Measurements from ENCODE around the gene PAK5. TPM values are rescaled to one million over a fixed set of nuclear protein-coding genes. Genes with fewer than 3 reads are reported as not detected.

Gene PAK5
- total and polyA plus RNA-seq, 4 donors, result 0.08 to 0.63 (median 0.26) TPM

DNA sequence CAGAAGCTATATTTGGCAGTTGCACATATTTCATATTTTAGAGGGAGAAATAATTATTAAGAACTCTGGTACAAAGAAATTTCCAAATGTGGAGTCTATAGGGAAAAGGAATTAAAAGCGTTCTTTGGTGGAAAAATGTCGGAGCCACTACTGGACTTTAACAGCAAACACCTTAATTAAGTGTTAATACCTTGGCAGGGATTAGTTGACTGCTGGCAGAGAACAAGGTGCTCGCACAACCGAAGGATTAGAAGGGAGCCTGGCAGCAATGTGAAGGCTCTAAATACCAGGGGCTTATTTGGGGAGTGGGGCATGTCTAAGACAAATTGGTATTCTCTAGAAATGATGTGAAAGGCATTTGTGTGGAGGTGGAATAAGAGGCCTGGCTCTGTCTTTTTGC lies 98.9 kb downstream of the PAK5 start:
- intact Hi-C loops (cut with DNase I), result no loop called here

DNA sequence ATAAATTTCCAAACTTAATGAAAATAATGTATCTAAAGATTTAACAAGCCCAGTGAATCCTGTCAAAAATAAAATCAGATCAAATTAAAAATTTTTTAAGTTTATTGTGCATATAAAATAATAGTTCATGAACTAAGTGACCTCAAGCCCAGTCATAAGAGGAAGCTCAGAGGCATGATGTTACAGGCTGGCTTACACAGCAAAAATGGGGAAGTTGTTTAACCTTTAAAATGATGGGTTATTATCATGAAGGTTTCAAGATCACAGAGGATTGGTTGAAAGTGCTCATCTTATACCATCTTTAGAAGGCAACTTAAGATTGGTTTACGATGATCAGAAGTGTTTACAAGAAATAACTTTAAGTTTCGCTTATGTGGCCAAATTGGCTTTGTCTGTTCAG lies 102.5 kb downstream of the PAK5 start:
- H3K36me3 ChIP-seq (ENCODE audit: control insufficient read depth in 1 of 2, insufficient read depth in 2 of 2, low read length in 1 of 2), result no peaks in the 10 kb centered on the region
- 86 to 91% methylated on average over 2 of the region's 2 CpGs for WGBS, 2 donors
- intact Hi-C loops (cut with DNase I), result no loop called here

More for the DNA sequence above, 98.9 kb downstream of the PAK5 start:
- 62 to 70% methylated on average over 4 of the region's 4 CpGs for WGBS, 2 donors
- peaks cover 2% of the 10 kb centered on the region for H3K9me3 ChIP-seq (ENCODE audit: control insufficient read depth, low read length)
- no peak for DNase-seq
- H3K36me3 ChIP-seq (ENCODE audit: control insufficient read depth in 1 of 2, insufficient read depth in 2 of 2, low read length in 1 of 2), result no peaks in the 10 kb centered on the region
- H3K27me3 ChIP-seq (ENCODE audit: control insufficient read depth in 1 of 2, insufficient read depth in 2 of 2, low read length in 1 of 2), result no peaks in the 10 kb centered on the region
- no peak for ATAC-seq (ENCODE audit: low FRiP score)
- H3K4me1 ChIP-seq (ENCODE audit: control insufficient read depth in 1 of 2, insufficient read depth in 2 of 2, low read length in 2 of 2), result no peaks in the 10 kb centered on the region
- no peak overlapping the region for H3K27ac ChIP-seq (ENCODE audit: low read depth in 1 of 2, low read length in 2 of 2)
- H3K4me3 ChIP-seq (ENCODE audit: low read length in 2 of 2), result no peak overlapping the region

DNA sequence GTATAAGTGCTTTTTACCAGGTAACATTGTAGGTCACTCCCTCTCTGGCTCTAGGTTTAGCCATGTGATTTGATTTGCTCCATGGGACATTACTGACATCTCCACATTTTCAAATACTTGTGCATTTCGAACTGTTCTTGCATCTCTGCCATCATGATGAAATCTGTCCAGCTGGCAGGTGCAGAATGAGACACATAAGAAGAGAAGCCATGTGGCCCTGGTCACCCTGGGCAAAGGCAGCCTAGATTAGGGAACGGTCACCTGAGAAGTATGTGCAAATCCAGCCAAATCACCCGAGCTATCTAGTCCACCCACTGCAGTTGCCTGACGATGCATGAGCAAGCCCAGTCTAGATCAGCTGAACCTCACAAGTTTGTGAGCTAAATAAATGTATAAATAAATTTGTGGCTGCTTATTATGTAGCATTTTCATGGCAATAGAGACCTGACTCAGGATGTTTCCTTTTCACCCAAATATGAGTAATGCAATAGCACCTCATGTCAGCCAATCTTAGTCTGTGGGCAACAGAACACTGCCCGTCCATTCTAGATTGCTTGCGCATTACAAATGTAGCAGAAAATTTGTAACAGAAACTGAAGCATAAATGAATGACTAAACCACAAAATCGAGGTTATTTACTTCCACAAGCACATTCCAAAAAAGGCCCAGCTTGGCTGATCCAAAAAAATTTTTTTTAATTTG lies 115.2 kb downstream of the PAK5 start:
- H3K9me3 ChIP-seq (ENCODE audit: control insufficient read depth, low read length), result no peaks in the 10 kb centered on the region
- WGBS, 2 donors, result 76% methylated on average over 7 of the region's 7 CpGs

More for the DNA sequence above, 102.5 kb downstream of the PAK5 start:
- Histone ChIP-seq H3K27ac (ENCODE audit: low read depth in 1 of 2, low read length in 2 of 2) (no peak overlapping the region), H3K4me1 (ENCODE audit: control insufficient read depth in 1 of 2, insufficient read depth in 2 of 2, low read length in 2 of 2) (no peaks in the 10 kb centered on the region), H3K27me3 (ENCODE audit: control insufficient read depth in 1 of 2, insufficient read depth in 2 of 2, low read length in 1 of 2) (no peaks in the 10 kb centered on the region), H3K9me3 (ENCODE audit: control insufficient read depth, low read length) (no peaks in the 10 kb centered on the region), H3K4me3 (ENCODE audit: low read length in 2 of 2) (no peak overlapping the region)
- no peak for DNase-seq
- ATAC-seq (ENCODE audit: low FRiP score), result no peak

DNA sequence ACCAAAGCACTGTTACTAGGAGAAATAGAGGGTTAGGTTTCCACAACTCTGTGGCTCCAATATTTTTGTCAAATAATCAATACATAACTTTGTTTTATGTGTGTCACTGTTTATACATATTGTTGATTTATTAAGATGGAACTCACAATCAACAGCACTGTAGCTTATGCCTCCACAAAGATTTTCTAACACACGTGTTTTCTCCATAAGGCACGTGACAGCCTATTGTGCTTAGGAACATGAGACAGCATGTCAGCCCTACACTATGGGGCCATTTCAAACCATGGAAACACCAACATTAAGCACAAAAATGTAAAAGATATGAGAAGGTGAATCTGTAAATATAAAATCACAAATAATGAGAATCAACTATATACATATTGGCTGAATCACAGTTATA lies 127.0 kb downstream of the PAK5 start:
- H3K9me3 ChIP-seq (ENCODE audit: control insufficient read depth, low read length), result no peaks in the 10 kb centered on the region
- H3K4me1 ChIP-seq (ENCODE audit: control insufficient read depth in 1 of 2, insufficient read depth in 2 of 2, low read length in 2 of 2), result no peaks in the 10 kb centered on the region
- intact Hi-C loops (cut with DNase I), result no loop called here
- 40 to 42% methylated on average over 2 of the region's 2 CpGs for WGBS, 2 donors
- no peaks in the 10 kb centered on the region for H3K36me3 ChIP-seq (ENCODE audit: control insufficient read depth in 1 of 2, insufficient read depth in 2 of 2, low read length in 1 of 2)
- ATAC-seq (ENCODE audit: low FRiP score) (no peak), DNase-seq (no peak)
- H3K27ac ChIP-seq (ENCODE audit: low read depth in 1 of 2, low read length in 2 of 2), result no peak overlapping the region
- H3K4me3 ChIP-seq (ENCODE audit: low read length in 2 of 2), result no peak overlapping the region
- H3K27me3 ChIP-seq (ENCODE audit: control insufficient read depth in 1 of 2, insufficient read depth in 2 of 2, low read length in 1 of 2), result no peaks in the 10 kb centered on the region

More for the DNA sequence above, 115.2 kb downstream of the PAK5 start:
- H3K27me3 ChIP-seq (ENCODE audit: control insufficient read depth in 1 of 2, insufficient read depth in 2 of 2, low read length in 1 of 2), result no peaks in the 10 kb centered on the region
- H3K4me1 ChIP-seq (ENCODE audit: control insufficient read depth in 1 of 2, insufficient read depth in 2 of 2, low read length in 2 of 2), result no peaks in the 10 kb centered on the region
- H3K27ac ChIP-seq (ENCODE audit: low read depth in 1 of 2, low read length in 2 of 2), result no peak overlapping the region
- no peak for DNase-seq
- H3K36me3 ChIP-seq (ENCODE audit: control insufficient read depth in 1 of 2, insufficient read depth in 2 of 2, low read length in 1 of 2), result no peaks in the 10 kb centered on the region
- intact Hi-C loops (cut with DNase I), result no loop called here
- peak overlapping the region in 1 of 2 donors; percentile 14 for H3K4me3 ChIP-seq (ENCODE audit: low read length in 2 of 2)
- no peak for ATAC-seq (ENCODE audit: low FRiP score)

DNA sequence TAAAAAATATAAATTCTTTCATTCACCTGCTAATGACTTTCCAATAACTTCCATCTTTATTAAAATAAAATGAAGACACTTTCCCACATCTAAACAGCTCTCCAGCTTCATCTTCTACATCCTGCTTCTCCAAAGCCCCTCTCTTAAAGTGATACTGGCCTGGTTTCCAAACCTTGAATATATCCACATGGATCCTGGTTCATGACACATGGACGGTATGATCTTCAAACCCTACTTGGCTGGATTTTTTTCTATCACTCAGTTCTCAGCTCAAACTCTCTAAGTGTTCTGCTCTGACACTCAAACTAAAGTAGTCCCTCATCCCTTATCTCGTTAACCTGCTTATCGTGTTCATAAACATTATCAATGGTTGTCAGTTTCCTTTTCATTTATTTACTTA lies 128.2 kb downstream of the PAK5 start:
- H3K27me3 ChIP-seq (ENCODE audit: control insufficient read depth in 1 of 2, insufficient read depth in 2 of 2, low read length in 1 of 2), result no peaks in the 10 kb centered on the region
- intact Hi-C loops (cut with DNase I), result no loop called here
- no peaks in the 10 kb centered on the region for H3K4me1 ChIP-seq (ENCODE audit: control insufficient read depth in 1 of 2, insufficient read depth in 2 of 2, low read length in 2 of 2)
- H3K4me3 ChIP-seq (ENCODE audit: low read length in 2 of 2), result no peak overlapping the region
- WGBS, 2 donors, result 71 to 77% methylated on average over 3 of the region's 3 CpGs
- no peak overlapping the region for H3K27ac ChIP-seq (ENCODE audit: low read depth in 1 of 2, low read length in 2 of 2)
- ATAC-seq (ENCODE audit: low FRiP score) (no peak), DNase-seq (no peak)
- no peaks in the 10 kb centered on the region for H3K9me3 ChIP-seq (ENCODE audit: control insufficient read depth, low read length)
- H3K36me3 ChIP-seq (ENCODE audit: control insufficient read depth in 1 of 2, insufficient read depth in 2 of 2, low read length in 1 of 2), result no peaks in the 10 kb centered on the region

DNA sequence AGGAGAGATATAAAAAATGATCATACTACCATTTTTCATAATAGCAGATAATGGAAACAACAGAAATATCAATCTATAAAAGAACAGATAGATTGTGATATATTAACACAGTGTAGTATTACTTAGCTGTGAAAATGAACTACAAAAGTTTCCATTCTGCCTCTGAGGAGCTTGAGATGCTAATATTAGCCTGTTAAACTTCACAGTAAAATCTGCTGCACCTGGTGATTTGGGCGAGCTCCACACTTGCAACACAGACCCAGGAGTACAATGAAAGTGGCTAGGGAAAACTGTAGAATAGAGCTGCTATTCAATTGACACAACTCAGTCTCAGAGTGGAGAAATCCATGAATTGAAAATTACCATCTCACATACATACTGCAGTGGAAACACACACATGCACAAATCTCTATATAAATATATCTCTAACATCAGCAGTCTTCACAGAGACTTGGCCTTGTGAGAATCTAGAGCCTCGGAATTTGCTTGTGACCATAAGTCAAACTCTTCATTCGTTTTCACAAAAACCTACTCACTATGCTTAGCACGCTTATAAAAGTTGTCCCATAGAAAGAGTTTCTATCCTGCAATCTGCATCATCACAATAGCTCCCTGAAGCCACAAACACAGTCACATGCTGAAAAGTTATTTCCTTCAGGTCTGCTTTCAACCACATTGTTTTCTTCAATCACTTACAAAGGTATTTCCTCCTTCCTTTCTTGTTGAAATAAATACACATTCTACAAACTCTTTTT lies 133.0 kb downstream of the PAK5 start:
- WGBS, 2 donors, result 55 to 56% methylated on average over 4 of the region's 4 CpGs
- H3K36me3 ChIP-seq (ENCODE audit: control insufficient read depth in 1 of 2, insufficient read depth in 2 of 2, low read length in 1 of 2), result no peaks in the 10 kb centered on the region
- no peak for ATAC-seq (ENCODE audit: low FRiP score)
- no peak for DNase-seq
- H3K9me3 ChIP-seq (ENCODE audit: control insufficient read depth, low read length), result no peaks in the 10 kb centered on the region
- H3K27me3 ChIP-seq (ENCODE audit: control insufficient read depth in 1 of 2, insufficient read depth in 2 of 2, low read length in 1 of 2), result no peaks in the 10 kb centered on the region
- intact Hi-C loops (cut with DNase I), result no loop called here
- H3K4me1 ChIP-seq (ENCODE audit: control insufficient read depth in 1 of 2, insufficient read depth in 2 of 2, low read length in 2 of 2), result no peaks in the 10 kb centered on the region
- no peak overlapping the region for H3K4me3 ChIP-seq (ENCODE audit: low read length in 2 of 2)
- H3K27ac ChIP-seq (ENCODE audit: low read depth in 1 of 2, low read length in 2 of 2), result no peak overlapping the region

DNA sequence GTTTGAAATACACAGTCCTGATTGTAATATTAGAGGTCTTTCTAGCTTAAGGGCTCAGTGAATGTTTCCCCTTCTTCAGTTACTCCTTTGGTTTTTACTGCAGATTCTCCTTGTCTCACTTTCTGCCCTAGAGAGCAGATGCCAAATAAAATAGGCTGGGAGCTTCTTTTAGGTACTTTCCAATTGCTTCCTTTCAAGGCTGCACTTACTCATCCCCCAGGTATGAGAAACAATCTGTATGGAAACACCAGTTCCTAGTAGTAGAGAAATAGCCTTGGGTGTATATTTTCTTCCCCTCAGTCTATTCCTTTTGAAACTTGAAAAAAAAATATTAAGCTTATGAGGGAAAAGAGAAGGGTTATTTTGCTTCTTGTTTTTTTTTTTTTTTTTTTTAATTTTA lies 139.7 kb downstream of the PAK5 start:
- H3K4me1 ChIP-seq (ENCODE audit: control insufficient read depth in 1 of 2, insufficient read depth in 2 of 2, low read length in 2 of 2), result peaks cover 0 to 3% of the 10 kb centered on the region in 2 donors
- no peak for ATAC-seq (ENCODE audit: low FRiP score)
- intact Hi-C loops (cut with DNase I), result no loop called here

DNA sequence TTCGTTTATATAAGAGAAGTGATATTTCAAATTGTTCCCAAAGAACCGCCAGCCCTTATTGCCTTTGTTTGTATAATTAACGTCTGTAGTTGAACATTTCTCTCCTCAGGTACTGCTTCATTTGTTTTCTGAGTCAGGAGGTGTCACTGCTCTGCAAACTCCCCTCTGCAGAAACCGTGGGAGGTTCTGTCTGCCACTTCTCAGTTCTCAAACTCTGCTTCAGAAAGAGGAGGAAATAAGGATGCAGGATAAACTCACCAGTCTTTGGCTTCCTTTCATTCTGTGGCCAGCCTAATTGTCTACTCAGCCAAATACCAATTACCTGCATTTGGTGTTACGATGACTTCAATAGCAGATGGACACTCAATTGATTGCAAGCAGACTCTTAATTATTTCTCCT lies 149.8 kb downstream of the PAK5 start:
- no peaks in the 10 kb centered on the region for H3K27me3 ChIP-seq (ENCODE audit: control insufficient read depth in 1 of 2, insufficient read depth in 2 of 2, low read length in 1 of 2)
- 48 to 49% methylated on average over 5 of the region's 5 CpGs for WGBS, 2 donors
- H3K4me1 ChIP-seq (ENCODE audit: control insufficient read depth in 1 of 2, insufficient read depth in 2 of 2, low read length in 2 of 2), result no peaks in the 10 kb centered on the region
- no peaks in the 10 kb centered on the region for H3K9me3 ChIP-seq (ENCODE audit: control insufficient read depth, low read length)
- no peak overlapping the region for H3K27ac ChIP-seq (ENCODE audit: low read depth in 1 of 2, low read length in 2 of 2)
- intact Hi-C loops (cut with DNase I), result no loop called here
- ATAC-seq (ENCODE audit: low FRiP score), result no peak
- no peaks in the 10 kb centered on the region for H3K36me3 ChIP-seq (ENCODE audit: control insufficient read depth in 1 of 2, insufficient read depth in 2 of 2, low read length in 1 of 2)
- no peak overlapping the region for H3K4me3 ChIP-seq (ENCODE audit: low read length in 2 of 2)
- no peak for DNase-seq

More for the DNA sequence above, 139.7 kb downstream of the PAK5 start:
- no peak overlapping the region for H3K4me3 ChIP-seq (ENCODE audit: low read length in 2 of 2)
- DNase-seq, result no peak
- no peak overlapping the region for H3K27ac ChIP-seq (ENCODE audit: low read depth in 1 of 2, low read length in 2 of 2)
- no peaks in the 10 kb centered on the region for H3K9me3 ChIP-seq (ENCODE audit: control insufficient read depth, low read length)
- no peaks in the 10 kb centered on the region for H3K27me3 ChIP-seq (ENCODE audit: control insufficient read depth in 1 of 2, insufficient read depth in 2 of 2, low read length in 1 of 2)
- no peaks in the 10 kb centered on the region for H3K36me3 ChIP-seq (ENCODE audit: control insufficient read depth in 1 of 2, insufficient read depth in 2 of 2, low read length in 1 of 2)

DNA sequence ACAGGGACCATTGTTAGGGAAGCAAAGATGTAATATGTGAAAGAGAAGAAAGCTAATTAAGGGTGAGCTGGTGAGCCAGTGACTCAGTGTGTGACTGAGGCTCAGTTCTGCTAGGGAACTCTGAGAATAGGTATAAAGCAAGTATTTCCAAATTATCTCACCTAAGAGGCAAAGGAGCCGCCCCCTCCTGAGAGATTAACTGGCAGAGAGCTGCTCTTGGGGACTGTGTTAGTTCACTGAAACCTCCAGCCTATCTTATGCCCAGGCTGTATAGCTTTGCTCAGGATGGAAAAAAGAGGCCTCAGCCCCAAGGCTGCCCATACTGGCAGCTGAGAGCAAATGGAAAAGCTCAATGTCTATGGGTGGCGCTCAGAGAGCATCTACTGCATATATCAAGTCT lies 152.0 kb downstream of the PAK5 start:
- Histone ChIP-seq H3K36me3 (ENCODE audit: control insufficient read depth in 1 of 2, insufficient read depth in 2 of 2, low read length in 1 of 2) (no peaks in the 10 kb centered on the region), H3K4me1 (ENCODE audit: control insufficient read depth in 1 of 2, insufficient read depth in 2 of 2, low read length in 2 of 2) (no peaks in the 10 kb centered on the region), H3K27ac (ENCODE audit: low read depth in 1 of 2, low read length in 2 of 2) (no peak overlapping the region), H3K27me3 (ENCODE audit: control insufficient read depth in 1 of 2, insufficient read depth in 2 of 2, low read length in 1 of 2) (no peaks in the 10 kb centered on the region), H3K4me3 (ENCODE audit: low read length in 2 of 2) (no peak overlapping the region), H3K9me3 (ENCODE audit: control insufficient read depth, low read length) (no peaks in the 10 kb centered on the region)
- WGBS, 2 donors, result 84 to 86% methylated on average over 2 of the region's 2 CpGs
- intact Hi-C loops (cut with DNase I), result no loop called here
- ATAC-seq (ENCODE audit: low FRiP score), result no peak
- no peak for DNase-seq
